Brain microvascular endothelial cell (primary cell): ENCODE results near the gene MTUS2.

ENCODE experiments used
- DNase-seq: peaks from one replicate; pipeline ENCODE4 v3.0.0-alpha.2; 2020
- H3K27ac ChIP-seq: fragments of 250-450 bp; sonication (Bioruptor Pico); 2 replicates; pipeline ENCODE4 v1.5.1; 2020; ENCODE audit warnings: mild to moderate bottlenecking, moderate library complexity
- H3K27me3 ChIP-seq: fragments of 250-450 bp; sonication (Bioruptor Pico); replicated peaks from 2 replicates; pipeline ENCODE4 v1.5.1; 2020; ENCODE audit warnings: mild to moderate bottlenecking
- H3K36me3 ChIP-seq: fragments of 250-450 bp; sonication (Bioruptor Pico); replicated peaks from 2 replicates; pipeline ENCODE4 v1.5.1; 2020; ENCODE audit warnings: mild to moderate bottlenecking
- H3K4me3 ChIP-seq: 2 replicates; pipeline ENCODE4 v1.5.1; 2011; ENCODE audit warnings: low read depth, mild to moderate bottlenecking, control low read depth, low read length, moderate library complexity
- CTCF ChIP-seq: IDR thresholded peaks from 2 replicates; pipeline ENCODE4 v1.5.1; 2011; ENCODE audit warnings: low read depth, mild to moderate bottlenecking, moderate library complexity, low read length, control low read depth, inconsistent platforms; ENCODE audit errors: missing control alignments
- in situ Hi-C: cut with HindIII; loops from 2 replicates; pipeline ENCODE4 v1.10.0; 2017; ENCODE audit warnings: low sequenced_read_pairs, low pct_ligation_motif_present

MTUS2 gene

GRCh38 chr13:29535663-29536655 is 715.8 kb downstream of the MTUS2 start:
- in situ Hi-C loops, result no loop called here
- Histone ChIP-seq H3K27me3 (no peaks in the 10 kb centered on the region), H3K27ac (no peak overlapping the region), H3K36me3 (peaks cover 50% of the 10 kb centered on the region), H3K4me3 (no peak overlapping the region)
- DNase-seq, result no peak
- no peak for TF ChIP-seq CTCF

GRCh38 chr13:29536853-29537252 is 716.7 kb downstream of the MTUS2 start:
- Histone ChIP-seq H3K27ac (no peak overlapping the region), H3K27me3 (no peaks in the 10 kb centered on the region), H3K4me3 (no peak overlapping the region), H3K36me3 (peaks cover 51% of the 10 kb centered on the region)
- no peak for DNase-seq
- no peak for TF ChIP-seq CTCF
- in situ Hi-C loops, result no loop called here

- in situ Hi-C loops, result no loop called here
- no peak overlapping the region for H3K27ac ChIP-seq
- TF ChIP-seq CTCF, result no peak
- peaks cover 41% of the 10 kb centered on the region for H3K36me3 ChIP-seq
- no peak overlapping the region for H3K4me3 ChIP-seq
- DNase-seq, result no peak
- no peaks in the 10 kb centered on the region for H3K27me3 ChIP-seq
Observed at GRCh38 chr13:29537736-29538651, 717.9 kb downstream of the MTUS2 start.

GRCh38 chr13:29538652-29539040 is 718.5 kb downstream of the MTUS2 start:
- TF ChIP-seq CTCF, result no peak
- in situ Hi-C loops, result no loop called here
- no peak for DNase-seq
- H3K27ac ChIP-seq, result no peak overlapping the region
- peaks cover 35% of the 10 kb centered on the region for H3K36me3 ChIP-seq
- no peak overlapping the region for H3K4me3 ChIP-seq
- no peaks in the 10 kb centered on the region for H3K27me3 ChIP-seq

- DNase-seq, result no peak
- Histone ChIP-seq H3K27me3 (no peaks in the 10 kb centered on the region), H3K4me3 (no peak overlapping the region), H3K36me3 (peaks cover 25% of the 10 kb centered on the region), H3K27ac (no peak overlapping the region)
- in situ Hi-C loops, result no loop called here
- TF ChIP-seq CTCF, result no peak
Observed at GRCh38 chr13:29539856-29540255, 719.7 kb downstream of the MTUS2 start.
